ENCODE results near the gene HACD4. TPM values are rescaled to one million over a fixed set of nuclear protein-coding genes. Genes with fewer than 3 reads are reported as not detected.

Gene HACD4
- total and polyA plus RNA-seq, 2 of the 13 experiments (the other 11 are each of a cell fraction or from before 2014, with no cell fraction given): not detected

DNA sequence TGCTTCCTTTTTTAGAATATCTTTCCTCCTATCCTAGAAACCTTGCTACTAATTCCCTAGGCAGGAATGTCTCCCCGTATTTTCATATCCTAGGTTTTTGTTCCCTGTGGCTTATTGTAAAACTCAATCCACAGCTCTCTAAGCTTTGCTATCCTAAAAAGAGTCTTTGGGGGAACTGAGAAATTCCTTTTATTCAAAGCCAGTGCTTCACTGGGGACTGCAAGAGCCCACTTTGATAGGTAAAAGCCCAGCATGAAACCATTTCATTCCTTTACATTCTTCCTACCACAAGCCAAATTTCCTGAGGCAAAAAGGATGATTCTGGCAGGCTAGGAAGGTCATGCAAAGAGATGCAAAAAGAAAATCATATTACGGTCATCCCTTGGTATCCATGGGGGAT lies 5.8 kb upstream of the HACD4 start:
- no TSS peak for BruUV-seq (replicated peaks)
- POLR2A ChIA-PET: no interaction called here
- WGBS (ENCODE audit: low lambda C conversion rate): 48% methylated on average over 2 of the region's 2 CpGs

More for the DNA sequence above, 5.8 kb upstream of the HACD4 start:
- Histone ChIP-seq H3K9me3 (ENCODE audit: low read length) (no peaks in the 10 kb centered on the region), H3K36me3 (replicated peaks in 1 of 2; ENCODE audit: control insufficient read depth in 1 of 2, insufficient read depth in 2 of 2, low read length in 2 of 2) (no peaks in the 10 kb centered on the region), H3K27me3 (ENCODE audit: control insufficient read depth in 1 of 2, insufficient read depth in 2 of 2, low read length in 2 of 2) (no peaks in the 10 kb centered on the region), H3K4me1 (ENCODE audit: insufficient read depth, low read length) (no peaks in the 10 kb centered on the region), H4K20me1 (ENCODE audit: insufficient read depth, low read length) (no peaks in the 10 kb centered on the region), H3K4me3 (replicated peaks in 1 of 3; ENCODE audit: insufficient read depth in 1 of 3, low read depth in 2 of 3, low read length in 3 of 3) (no peak overlapping the region), H3K4me2 (ENCODE audit: low read depth, low read length) (no peak overlapping the region), H3K9ac (ENCODE audit: insufficient read depth, low read depth, low read length) (no peak overlapping the region), H2AFZ (ENCODE audit: low read length) (no peak overlapping the region), H3K27ac (ENCODE audit: extremely low read length, insufficient read depth, low read length) (no peak overlapping the region), H3K79me2 (ENCODE audit: insufficient read depth, low read length) (no peaks in the 10 kb centered on the region)
- ATAC-seq (no peak), DNase-seq (ENCODE audit: low spot score) (no peak), FAIRE-seq (no peak)
- in situ Hi-C loops (cut with HindIII; ENCODE audit: extremely low pct_ligation_motif_present, low pct_unique_long_range_greater_than_20kb): no loop called here
- intact Hi-C loops (cut with micrococcal nuclease; ENCODE audit: unreplicated experiment): no loop called here
- TF ChIP-seq ZNF264 (CRISPR knock-in tag; IDR thresholded peaks at IDR 0.05): no peak
- no peak for TF ChIP-seq HDAC2 (CRISPR knock-in tag; IDR thresholded peaks at IDR 0.05)
- TF ChIP-seq ZNF556 (CRISPR knock-in tag; IDR thresholded peaks at IDR 0.05; ENCODE audit: borderline replicate concordance): no peak
- TF ChIP-seq, protein P1, sequence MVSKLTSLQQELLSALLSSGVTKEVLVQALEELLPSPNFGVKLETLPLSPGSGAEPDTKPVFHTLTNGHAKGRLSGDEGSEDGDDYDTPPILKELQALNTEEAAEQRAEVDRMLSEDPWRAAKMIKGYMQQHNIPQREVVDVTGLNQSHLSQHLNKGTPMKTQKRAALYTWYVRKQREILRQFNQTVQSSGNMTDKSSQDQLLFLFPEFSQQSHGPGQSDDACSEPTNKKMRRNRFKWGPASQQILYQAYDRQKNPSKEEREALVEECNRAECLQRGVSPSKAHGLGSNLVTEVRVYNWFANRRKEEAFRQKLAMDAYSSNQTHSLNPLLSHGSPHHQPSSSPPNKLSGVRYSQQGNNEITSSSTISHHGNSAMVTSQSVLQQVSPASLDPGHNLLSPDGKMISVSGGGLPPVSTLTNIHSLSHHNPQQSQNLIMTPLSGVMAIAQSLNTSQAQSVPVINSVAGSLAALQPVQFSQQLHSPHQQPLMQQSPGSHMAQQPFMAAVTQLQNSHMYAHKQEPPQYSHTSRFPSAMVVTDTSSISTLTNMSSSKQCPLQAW (CRISPR knock-in tag; IDR thresholded peaks at IDR 0.05): no peak
- no peak for TF ChIP-seq ZNF709 (CRISPR knock-in tag; IDR thresholded peaks at IDR 0.05)
- TF ChIP-seq BORCS8-MEF2B (CRISPR knock-in tag; IDR thresholded peaks at IDR 0.05): no peak
- TF ChIP-seq MEF2D (CRISPR knock-in tag; IDR thresholded peaks at IDR 0.05): no peak
- no peak for TF ChIP-seq RFXAP (CRISPR knock-in tag; IDR thresholded peaks at IDR 0.05; ENCODE audit: borderline replicate concordance)
- TF ChIP-seq ZNF282 (IDR thresholded peaks at IDR 0.05; ENCODE audit: partially characterized antibody): no peak
- no peak for TF ChIP-seq HNF1A (IDR thresholded peaks at IDR 0.05; ENCODE audit: low read depth)
- no peak for TF ChIP-seq HNF1A (CRISPR knock-in tag; IDR thresholded peaks at IDR 0.05; ENCODE audit: borderline replicate concordance)
- CTCF ChIA-PET (ENCODE audit: low intra/inter-chr PET ratio, low total read pairs): no interaction called here
